ENCODE results near the gene PARN.

The PARN gene

GRCh38 chr16:14460726-14461125 is 169.3 kb downstream of the PARN start:
- no peak for TF ChIP-seq ZFP37 (tag by site-specific recombination; IDR thresholded peaks at IDR 0.05)
- no peak for TF ChIP-seq ZNF133 (tag by site-specific recombination; IDR thresholded peaks at IDR 0.05)
- TF ChIP-seq ELK4 (IDR thresholded peaks at IDR 0.05; ENCODE audit: borderline replicate concordance, low read depth, low read length) = no peak
- no peak for TF ChIP-seq ZNF530 (tag by site-specific recombination; IDR thresholded peaks at IDR 0.05; ENCODE audit: low read depth)
- TF ChIP-seq ZSCAN23 (tag by site-specific recombination; IDR thresholded peaks at IDR 0.05) = no peak
- TF ChIP-seq ZNF37A (tag by site-specific recombination; IDR thresholded peaks at IDR 0.05) = no peak
- no peak for TF ChIP-seq ZNF529 (tag by site-specific recombination; IDR thresholded peaks at IDR 0.05; ENCODE audit: insufficient replicate concordance)
- TF ChIP-seq GLI2 (tag by site-specific recombination; IDR thresholded peaks at IDR 0.05; ENCODE audit: borderline replicate concordance, low read depth) = no peak
- no peak for TF ChIP-seq ZNF596 (tag by site-specific recombination; IDR thresholded peaks at IDR 0.05)
- no peak for TF ChIP-seq ZNF571 (tag by site-specific recombination; IDR thresholded peaks at IDR 0.05)
- TF ChIP-seq, protein P1, sequence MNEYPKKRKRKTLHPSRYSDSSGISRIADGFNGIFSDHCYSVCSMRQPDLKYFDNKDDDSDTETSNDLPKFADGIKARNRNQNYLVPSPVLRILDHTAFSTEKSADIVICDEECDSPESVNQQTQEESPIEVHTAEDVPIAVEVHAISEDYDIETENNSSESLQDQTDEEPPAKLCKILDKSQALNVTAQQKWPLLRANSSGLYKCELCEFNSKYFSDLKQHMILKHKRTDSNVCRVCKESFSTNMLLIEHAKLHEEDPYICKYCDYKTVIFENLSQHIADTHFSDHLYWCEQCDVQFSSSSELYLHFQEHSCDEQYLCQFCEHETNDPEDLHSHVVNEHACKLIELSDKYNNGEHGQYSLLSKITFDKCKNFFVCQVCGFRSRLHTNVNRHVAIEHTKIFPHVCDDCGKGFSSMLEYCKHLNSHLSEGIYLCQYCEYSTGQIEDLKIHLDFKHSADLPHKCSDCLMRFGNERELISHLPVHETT (tag by site-specific recombination; IDR thresholded peaks at IDR 0.05) = no peak
- TF ChIP-seq ZNF391 (tag by site-specific recombination; IDR thresholded peaks at IDR 0.05; ENCODE audit: borderline replicate concordance, low read depth) = no peak
- no peak for TF ChIP-seq ZNF211 (tag by site-specific recombination; IDR thresholded peaks at IDR 0.05; ENCODE audit: low read depth)
- ChIA-PET POLR2A (no interaction called here), CTCF (no interaction called here)
- Histone ChIP-seq H3K4me1 (ENCODE audit: control insufficient read depth, insufficient read depth, low read length) (no peaks in the 10 kb centered on the region), H3K27ac (ENCODE audit: extremely low read depth, low read depth, low read length) (no peak overlapping the region), H3K9me3 (ENCODE audit: control insufficient read depth, insufficient read depth, low read depth, low read length) (no peaks in the 10 kb centered on the region), H3K36me3 (ENCODE audit: control insufficient read depth in 2 of 2, insufficient read depth in 1 of 2, low read length in 2 of 2) (peaks cover 0 to 7% of the 10 kb centered on the region in 2 experiments; a peak in 2 of 3 replicates), H3K4me3 (ENCODE audit: low read depth, low read length) (no peak overlapping the region)

DNA sequence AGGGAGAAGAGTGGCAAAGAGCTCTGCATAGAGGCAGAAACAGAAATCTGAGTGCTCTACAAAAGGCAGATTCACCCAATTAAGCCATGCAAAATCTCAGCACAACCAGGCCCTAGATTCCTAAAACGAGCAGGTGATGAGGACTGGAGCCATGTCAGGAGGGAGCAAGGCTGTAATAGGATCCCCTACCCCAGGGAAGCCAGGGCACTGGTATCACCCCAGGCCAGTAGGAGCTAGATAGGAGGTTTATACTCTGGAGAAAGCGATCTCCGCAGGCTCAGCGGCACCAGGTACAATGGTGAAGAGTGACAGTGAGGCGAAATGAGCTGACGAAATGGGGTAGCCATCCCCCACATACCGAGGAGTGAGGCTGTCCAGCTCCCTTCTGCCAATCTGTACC is 171.5 kb downstream of the PARN start:
- TF ChIP-seq, protein P2, sequence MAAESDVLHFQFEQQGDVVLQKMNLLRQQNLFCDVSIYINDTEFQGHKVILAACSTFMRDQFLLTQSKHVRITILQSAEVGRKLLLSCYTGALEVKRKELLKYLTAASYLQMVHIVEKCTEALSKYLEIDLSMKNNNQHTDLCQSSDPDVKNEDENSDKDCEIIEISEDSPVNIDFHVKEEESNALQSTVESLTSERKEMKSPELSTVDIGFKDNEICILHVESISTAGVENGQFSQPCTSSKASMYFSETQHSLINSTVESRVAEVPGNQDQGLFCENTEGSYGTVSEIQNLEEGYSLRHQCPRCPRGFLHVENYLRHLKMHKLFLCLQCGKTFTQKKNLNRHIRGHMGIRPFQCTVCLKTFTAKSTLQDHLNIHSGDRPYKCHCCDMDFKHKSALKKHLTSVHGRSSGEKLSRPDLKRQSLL (tag by site-specific recombination; IDR thresholded peaks at IDR 0.05) = no peak
- no peak for TF ChIP-seq RBAK (tag by site-specific recombination; IDR thresholded peaks at IDR 0.05)
- no peak for TF ChIP-seq ZBTB20 (tag by site-specific recombination; IDR thresholded peaks at IDR 0.05)
- TF ChIP-seq ZNF664 (tag by site-specific recombination; IDR thresholded peaks at IDR 0.05) = no peak
- TF ChIP-seq ZNF311 (tag by site-specific recombination; IDR thresholded peaks at IDR 0.05; ENCODE audit: borderline replicate concordance) = no peak
- no peak for TF ChIP-seq SCRT1 (tag by site-specific recombination; IDR thresholded peaks at IDR 0.05; ENCODE audit: borderline replicate concordance)
- no peak for TF ChIP-seq SCRT2 (tag by site-specific recombination; IDR thresholded peaks at IDR 0.05)
- TF ChIP-seq ZNF423 (tag by site-specific recombination; IDR thresholded peaks at IDR 0.05) = no peak
- no peak for TF ChIP-seq ZNF596 (tag by site-specific recombination; IDR thresholded peaks at IDR 0.05)
- no peak for TF ChIP-seq ZNF114 (tag by site-specific recombination; IDR thresholded peaks at IDR 0.05)
- no peak for TF ChIP-seq ZNF692 (tag by site-specific recombination; IDR thresholded peaks at IDR 0.05)
- peaks cover 0 to 7% of the 10 kb centered on the region in 2 experiments; a peak in 2 of 3 replicates for H3K36me3 ChIP-seq (ENCODE audit: control insufficient read depth in 2 of 2, insufficient read depth in 1 of 2, low read length in 2 of 2)
- POLR2A ChIA-PET = no interaction called here
- no peak overlapping the region for H3K27ac ChIP-seq (ENCODE audit: extremely low read depth, low read depth, low read length)
- CTCF ChIA-PET = no interaction called here
- no peaks in the 10 kb centered on the region for H3K4me1 ChIP-seq (ENCODE audit: control insufficient read depth, insufficient read depth, low read length)
- no peaks in the 10 kb centered on the region for H3K9me3 ChIP-seq (ENCODE audit: control insufficient read depth, insufficient read depth, low read depth, low read length)
- H3K4me3 ChIP-seq (ENCODE audit: low read depth, low read length) = no peak overlapping the region

All from HEK293 (cell line).